Cardiac septum (tissue), 1 donor: ENCODE results near the gene APOBEC3G. TPM values are rescaled to one million over a fixed set of nuclear protein-coding genes. Genes with fewer than 3 reads are reported as not detected.
"Not testable (repeated sequence)": the region's sequence is repeated elsewhere in the genome, so short reads cannot be mapped to it uniquely, and the experiment has no call there.

Source experiments
- DNase-seq: peaks from one replicate; pipeline ENCODE4 v3.0.0-alpha.2; 2020; ENCODE audit warnings: low spot score
- intact Hi-C: fragments of 100-400 bp; cut with DNase I; formaldehyde crosslinking; loops from one replicate; pipeline ENCODE4 v1.14.0; 2022
- long read RNA-seq: library from polyadenylated mRNA; unstranded; transcript quantifications from one replicate; pipeline ENCODE4 v2.0.0, GENCODE V29; 2021
- total RNA-seq: library from RNA; stranded (reverse); fragmentation: NEBNext Ultra II Directional; extraction: Animal tissue kit (Norgen Biotek cat#: 25700); gene quantifications from one replicate; pipeline ENCODE4 v1.2.1, GENCODE V29; 2021
- donor health status: DM: no; HTN: no; CAD: no.

The APOBEC3G gene
- 2.2 TPM for total RNA-seq
- long read RNA-seq, partial matches to known transcripts = 0 of 1 reads
- long read RNA-seq, other reads (novel, unspliced or antisense) = 0 of 1 reads

DNA sequence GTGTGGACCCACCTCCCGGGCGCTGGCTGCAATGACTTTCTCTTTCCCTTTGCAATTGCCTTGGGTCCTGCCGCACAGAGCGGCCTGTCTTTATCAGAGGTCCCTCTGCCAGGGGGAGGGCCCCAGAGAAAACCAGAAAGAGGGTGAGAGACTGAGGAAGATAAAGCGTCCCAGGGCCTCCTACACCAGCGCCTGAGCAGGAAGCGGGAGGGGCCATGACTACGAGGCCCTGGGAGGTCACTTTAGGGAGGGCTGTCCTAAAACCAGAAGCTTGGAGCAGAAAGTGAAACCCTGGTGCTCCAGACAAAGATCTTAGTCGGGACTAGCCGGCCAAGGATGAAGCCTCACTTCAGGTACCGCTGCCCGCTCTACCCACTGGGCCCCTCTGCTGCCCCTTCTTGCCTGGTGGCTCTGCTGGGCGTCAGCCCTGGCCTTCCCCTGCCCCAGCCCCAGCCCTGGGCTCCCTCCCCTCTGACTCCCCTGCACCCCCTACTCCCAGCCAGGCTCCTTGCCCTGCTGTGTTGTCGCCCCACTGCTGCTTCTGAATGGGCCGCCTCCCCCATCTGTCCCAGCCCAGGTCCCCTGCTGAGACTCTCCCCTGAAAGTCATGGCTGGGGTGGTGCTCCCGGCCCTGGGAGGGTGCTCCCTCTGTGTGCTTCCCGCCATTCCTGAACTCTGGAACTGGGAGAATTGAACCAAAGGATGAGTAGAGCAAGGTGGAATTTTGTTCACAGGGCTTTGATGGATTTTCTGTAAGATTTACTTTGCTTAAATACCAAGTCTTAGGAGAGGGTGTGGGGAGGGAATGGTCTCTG lies at the start of gene APOBEC3G:
Gene APOBEC3G, plus strand, starts transcription at position 250 of the 815 bp plus-strand sequence. Its CDS starts 87 bp downstream, at position 337.
- intact Hi-C loops = not testable (repeated sequence)
- peak; percentile 79 for DNase-seq

DNA sequence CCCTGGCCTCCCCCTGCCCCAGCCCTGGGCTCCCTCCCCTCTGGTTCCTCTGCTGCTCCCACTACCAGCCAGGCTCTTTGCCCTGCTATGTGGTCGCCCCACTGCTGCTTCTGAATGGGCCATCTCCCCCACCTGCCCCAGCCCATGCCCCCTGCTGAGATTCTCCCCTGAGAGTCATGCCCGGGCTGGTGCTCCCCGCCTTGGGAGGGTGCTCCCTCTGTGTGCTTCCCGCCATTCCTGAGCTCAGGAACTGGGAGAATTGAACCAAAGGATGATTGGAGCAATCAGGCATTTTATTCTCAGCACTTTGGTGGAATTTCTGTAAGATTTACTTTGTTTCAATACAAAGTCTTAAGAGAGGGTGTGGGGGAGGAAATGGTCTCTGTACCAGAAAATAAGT lies 49.4 kb upstream of the APOBEC3G start:
- intact Hi-C loops = no loop called here
- no peak for DNase-seq

GRCh38 chr22:39028281-39028680 lies 48.8 kb upstream of the APOBEC3G start:
- DNase-seq = no peak
- intact Hi-C loops = no loop called here

DNA sequence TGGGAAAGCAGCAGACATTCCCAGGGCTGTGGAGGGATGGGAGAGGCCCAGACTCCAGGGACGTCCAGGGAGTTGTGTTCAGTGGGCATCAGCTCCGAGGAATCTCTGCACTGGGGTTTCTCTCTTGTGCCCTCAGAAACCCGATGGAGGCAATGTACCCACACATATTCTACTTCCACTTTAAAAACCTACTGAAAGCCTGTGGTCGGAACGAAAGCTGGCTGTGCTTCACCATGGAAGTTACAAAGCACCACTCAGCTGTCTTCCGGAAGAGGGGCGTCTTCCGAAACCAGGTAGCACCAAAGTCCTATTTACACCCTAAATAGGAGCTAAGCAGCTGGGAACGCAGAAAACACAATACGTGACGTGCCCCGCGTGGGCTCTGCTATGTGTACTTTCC lies 47.8 kb upstream of the APOBEC3G start:
- no peak for DNase-seq
- intact Hi-C loops = no loop called here

GRCh38 chr22:39030705-39031104 lies 46.4 kb upstream of the APOBEC3G start:
- intact Hi-C loops = no loop called here
- no peak for DNase-seq

GRCh38 chr22:39031434-39032295 lies 45.4 kb upstream of the APOBEC3G start:
- DNase-seq = not testable (repeated sequence)

DNA sequence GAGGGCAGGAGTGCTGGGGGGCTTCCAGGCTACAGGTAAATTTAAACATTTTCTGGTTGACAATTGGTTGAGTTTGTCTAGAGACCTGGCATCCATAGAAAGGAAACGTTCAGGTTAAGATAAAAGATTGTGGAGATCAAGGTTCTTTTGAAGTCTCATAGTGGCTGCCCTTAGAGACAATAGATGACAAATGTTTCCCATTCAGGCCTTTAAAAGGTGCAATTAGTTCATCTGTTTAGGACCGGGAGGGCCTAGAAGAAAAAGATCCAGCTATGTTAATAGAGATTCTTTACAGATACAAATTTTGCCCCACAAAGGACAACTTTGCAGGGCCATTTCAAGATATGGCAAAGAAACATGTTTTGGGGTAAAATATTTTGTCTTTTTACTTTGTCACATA lies 40.0 kb upstream of the APOBEC3G start:
- intact Hi-C loops, DNase-seq: not testable (repeated sequence)

More at GRCh38 chr22:39031434-39032295, 45.4 kb upstream of the APOBEC3G start:
- intact Hi-C loops = not testable (repeated sequence)

DNA sequence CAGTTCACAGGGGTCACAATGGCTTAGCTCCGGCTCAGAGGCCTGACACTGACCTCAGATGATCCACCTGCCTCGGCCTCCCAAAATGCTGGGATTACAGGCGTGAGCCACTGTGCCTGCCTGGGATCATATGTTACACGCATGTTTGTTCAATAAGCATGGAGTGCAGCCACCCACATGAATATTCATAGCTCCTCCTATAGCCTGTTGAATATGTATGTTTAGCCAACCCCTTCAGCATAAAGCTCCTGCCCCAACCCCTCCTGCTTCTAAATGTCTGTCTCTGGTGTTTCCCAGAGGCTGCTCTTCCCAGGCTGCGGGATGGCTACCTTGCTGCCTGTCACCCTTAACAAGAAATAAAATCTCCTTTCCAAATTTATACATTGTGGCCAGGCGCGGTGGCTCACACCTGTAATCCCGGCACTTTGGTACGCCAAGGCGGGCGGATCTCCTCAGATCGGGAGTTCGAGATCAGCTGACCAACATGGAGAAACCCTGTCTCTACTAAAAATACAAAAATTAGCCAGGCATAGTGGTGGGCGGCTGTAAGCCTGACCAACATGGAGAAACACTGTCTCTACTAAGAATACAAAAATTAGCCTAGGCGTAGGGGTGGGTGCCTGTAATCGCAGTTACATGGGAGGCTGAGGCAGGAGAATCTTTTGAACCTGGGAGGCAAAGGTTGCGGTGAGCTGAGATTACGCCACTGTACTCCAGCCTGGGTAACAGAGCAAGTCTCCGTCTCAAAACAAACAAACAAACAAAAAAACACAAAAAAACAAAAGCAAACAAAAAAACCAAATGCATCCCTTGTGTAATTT lies 37.6 kb upstream of the APOBEC3G start:
- intact Hi-C loops = no loop called here
- no peak for DNase-seq

DNA sequence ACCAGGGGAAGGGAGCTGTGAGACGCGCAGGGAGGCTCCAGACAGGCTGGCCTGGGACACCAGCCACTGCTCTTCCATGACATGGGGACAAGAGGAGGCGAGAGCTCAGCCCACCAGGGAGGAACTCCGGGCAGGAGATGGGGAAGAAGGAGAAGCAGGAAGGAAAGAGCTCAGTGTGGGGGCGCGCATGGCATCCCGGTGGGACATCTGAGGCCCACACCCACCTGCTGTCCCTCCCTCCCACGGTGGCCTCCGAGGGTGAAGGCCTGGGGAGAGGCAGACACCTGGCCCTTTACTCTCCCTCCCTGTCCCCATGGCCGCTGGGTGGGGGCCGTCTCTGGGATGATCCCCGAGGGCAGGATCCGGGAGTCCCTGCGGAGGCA lies 36.9 kb upstream of the APOBEC3G start:
- intact Hi-C loops, DNase-seq: not testable (repeated sequence)

DNA sequence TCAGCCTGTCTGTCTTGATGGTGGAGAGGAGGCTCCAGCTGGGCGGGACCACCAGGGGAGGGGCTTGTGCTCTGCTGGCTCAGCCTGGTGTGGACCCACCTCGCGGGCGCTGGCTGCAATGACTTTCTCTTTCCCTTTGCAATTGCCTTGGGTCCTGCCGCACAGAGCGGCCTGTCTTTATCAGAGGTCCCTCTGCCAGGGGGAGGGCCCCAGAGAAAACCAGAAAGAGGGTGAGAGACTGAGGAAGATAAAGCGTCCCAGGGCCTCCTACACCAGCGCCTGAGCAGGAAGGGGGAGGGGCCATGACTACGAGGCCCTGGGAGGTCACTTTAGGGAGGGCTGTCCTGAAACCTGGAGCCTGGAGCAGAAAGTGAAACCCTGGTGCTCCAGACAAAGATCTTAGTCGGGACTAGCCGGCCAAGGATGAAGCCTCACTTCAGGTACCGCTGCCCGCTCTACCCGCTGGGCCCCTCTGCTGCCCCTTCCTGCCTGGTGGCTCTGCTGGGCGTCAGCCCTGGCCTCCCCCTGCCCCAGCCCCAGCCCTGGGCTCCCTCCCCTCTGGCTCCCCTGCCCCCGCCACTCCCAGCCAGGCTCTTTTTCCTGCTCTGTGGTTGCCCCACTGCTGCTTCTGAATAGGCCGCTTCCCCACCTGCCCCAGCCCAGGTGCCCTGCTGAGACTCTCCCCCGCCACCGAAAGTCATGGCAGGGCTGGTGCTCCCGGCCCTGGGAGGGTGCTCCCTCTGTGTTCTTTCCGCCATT lies 36.4 kb upstream of the APOBEC3G start, which contains the start of gene APOBEC3F:
Gene APOBEC3F, plus strand, starts transcription at position 327 of the 759 bp plus-strand sequence. Its CDS starts 97 bp downstream, at position 424.
- DNase-seq = peak; percentile 83

GRCh38 chr22:39041908-39042307 lies 35.2 kb upstream of the APOBEC3G start:
- intact Hi-C loops = no loop called here
- no peak for DNase-seq

More for the DNA sequence above, 36.4 kb upstream of the APOBEC3G start, which contains the start of gene APOBEC3F:
- intact Hi-C loops = not testable (repeated sequence)

DNA sequence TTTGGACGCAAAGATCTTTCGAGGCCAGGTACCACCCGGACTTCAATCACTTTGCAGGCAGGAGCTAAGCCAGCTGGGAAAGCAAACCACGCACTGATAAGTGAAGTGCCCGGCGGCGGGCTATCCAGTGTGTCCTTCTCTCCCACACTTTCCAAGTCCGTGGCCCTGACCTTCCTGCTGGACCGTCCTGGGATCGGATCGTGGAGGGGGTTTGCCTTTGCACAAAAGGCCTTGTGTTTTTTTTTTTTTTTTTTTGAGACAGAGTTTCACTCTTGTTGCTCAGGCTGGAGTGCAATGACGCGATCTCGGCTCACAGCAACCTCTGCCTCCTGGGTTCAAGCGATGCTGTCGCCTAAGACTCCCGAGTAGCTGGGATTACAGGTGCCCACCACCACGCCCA lies 34.0 kb upstream of the APOBEC3G start:
- intact Hi-C loops, DNase-seq: not testable (repeated sequence)

- DNase-seq, intact Hi-C loops: not testable (repeated sequence)
Observed at GRCh38 chr22:39045136-39045535, 31.9 kb upstream of the APOBEC3G start.

GRCh38 chr22:39049486-39049885 lies 27.6 kb upstream of the APOBEC3G start:
- DNase-seq, intact Hi-C loops: not testable (repeated sequence)

DNA sequence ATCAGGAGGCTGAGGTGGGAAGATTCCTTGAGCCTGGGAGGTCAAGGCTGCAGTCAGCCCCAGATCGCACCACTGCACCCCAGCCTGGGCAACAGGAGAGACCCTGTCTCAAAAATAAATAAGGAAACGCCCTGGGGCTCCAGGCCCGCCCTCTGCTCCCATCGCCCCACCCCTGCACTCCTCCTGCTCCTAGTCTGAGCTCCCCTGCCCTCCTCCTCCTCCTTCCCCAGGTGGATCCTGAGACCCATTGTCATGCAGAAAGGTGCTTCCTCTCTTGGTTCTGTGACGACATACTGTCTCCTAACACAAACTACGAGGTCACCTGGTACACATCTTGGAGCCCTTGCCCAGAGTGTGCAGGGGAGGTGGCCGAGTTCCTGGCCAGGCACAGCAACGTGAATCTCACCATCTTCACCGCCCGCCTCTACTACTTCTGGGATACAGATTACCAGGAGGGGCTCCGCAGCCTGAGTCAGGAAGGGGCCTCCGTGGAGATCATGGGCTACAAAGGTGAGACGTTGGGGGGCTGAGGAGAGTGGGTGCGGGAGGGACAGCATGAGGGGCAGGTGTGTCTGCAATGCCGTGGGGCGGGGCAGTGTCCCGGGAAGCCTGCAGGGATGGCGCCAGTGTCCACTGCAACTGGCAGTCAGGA lies 25.1 kb upstream of the APOBEC3G start:
- intact Hi-C loops, DNase-seq: not testable (repeated sequence)

DNA sequence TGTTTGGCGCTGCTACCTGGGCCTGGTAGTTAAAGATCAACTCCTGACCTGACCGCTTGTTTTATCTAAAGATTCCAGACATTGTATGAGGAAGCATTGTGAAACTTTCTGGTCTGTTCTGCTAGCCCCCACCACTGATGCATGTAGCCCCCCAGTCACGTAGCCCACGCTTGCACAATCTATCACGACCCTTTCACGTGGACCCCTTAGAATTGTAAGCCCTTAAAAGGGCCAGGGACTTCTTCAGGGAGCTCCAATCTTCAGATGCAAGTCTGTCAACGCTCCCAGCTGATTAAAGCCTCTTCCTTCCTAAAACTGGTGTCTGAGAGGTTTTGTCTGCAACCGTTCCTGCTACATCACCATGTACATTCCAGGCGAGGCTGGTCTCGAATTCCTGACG lies 21.4 kb upstream of the APOBEC3G start:
- no peak for DNase-seq
- intact Hi-C loops = no loop called here

- DNase-seq, intact Hi-C loops: not testable (repeated sequence)
Observed at GRCh38 chr22:39061290-39061689, 15.8 kb upstream of the APOBEC3G start.

DNA sequence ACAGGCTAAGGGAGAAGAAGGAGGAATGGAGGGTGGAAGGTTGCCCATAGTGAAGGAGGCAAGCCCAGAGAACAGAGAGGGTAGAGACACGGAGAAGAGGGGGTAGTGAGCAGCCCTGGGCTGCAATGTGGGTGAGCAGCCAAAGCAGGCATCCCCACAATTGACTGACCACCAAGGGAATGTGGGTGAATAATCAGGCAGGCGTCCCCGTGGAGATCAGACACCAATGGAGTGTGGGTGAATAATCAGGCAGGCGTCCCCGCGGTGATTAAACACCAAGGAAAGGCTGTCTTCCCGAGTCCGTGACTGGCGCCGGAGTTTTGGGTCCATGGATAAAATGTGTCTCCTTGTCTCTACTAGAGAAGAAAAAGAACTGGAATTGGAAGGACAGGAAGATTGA lies 15.1 kb upstream of the APOBEC3G start:
- intact Hi-C loops, DNase-seq: not testable (repeated sequence)
